OCI-LY1 (cell line): ENCODE measurements around the gene CXCR3.
A peak's percentile ranks its signal among the peaks of the same experiment; 100 is the strongest.

Experiments
- H2AFZ ChIP-seq: fragments of 200-600 bp; sonication (generic), shearing (Covaris generic); 2 replicates; pipeline ENCODE4 v1.6.0; 2014; ENCODE audit warnings: antibody characterized with exemption, mild to moderate bottlenecking, low read length
- H3F3A ChIP-seq: fragments of 200-600 bp; sonication (generic), shearing (Covaris generic); 2 replicates; pipeline ENCODE4 v1.6.0; 2014; ENCODE audit warnings: mild to moderate bottlenecking, antibody characterized with exemption, low read length, moderate library complexity; ENCODE audit not compliant: insufficient read depth
- H3K27ac ChIP-seq: fragments of 200-600 bp; sonication (generic); 2 replicates; pipeline ENCODE4 v1.5.1; 2014; ENCODE audit warnings: low read length, mixed run types, mild to moderate bottlenecking, low read depth; ENCODE audit not compliant: poor library complexity, severe bottlenecking
- H3K27me3 ChIP-seq: fragments of 200-600 bp; sonication (generic); 2 replicates; pipeline ENCODE4 v1.6.0; 2014; ENCODE audit warnings: antibody characterized with exemption, mild to moderate bottlenecking, low read length, moderate library complexity; ENCODE audit not compliant: insufficient read depth
- H3K36me3 ChIP-seq: fragments of 200-600 bp; sonication (generic); 2 replicates; pipeline ENCODE4 v1.6.1; 2014; ENCODE audit warnings: mild to moderate bottlenecking, antibody characterized with exemption, low read length, moderate library complexity, mixed read lengths; ENCODE audit not compliant: insufficient read depth
- H3K4me1 ChIP-seq: fragments of 200-600 bp; sonication (generic); 2 replicates; pipeline ENCODE4 v1.5.1; 2014; ENCODE audit warnings: mild to moderate bottlenecking, low read length, moderate library complexity; ENCODE audit not compliant: insufficient read depth, severe bottlenecking
- H3K4me2 ChIP-seq: fragments of 200-600 bp; sonication (generic), shearing (Covaris generic); 2 replicates; pipeline ENCODE4 v1.6.1; 2014; ENCODE audit warnings: low read length
- H3K4me3 ChIP-seq: fragments of 200-600 bp; sonication (generic); 2 replicates; pipeline ENCODE4 v1.5.1; 2014; ENCODE audit warnings: low read length, low read depth, mild to moderate bottlenecking, mixed read lengths; ENCODE audit not compliant: poor library complexity, severe bottlenecking
- H3K79me2 ChIP-seq: fragments of 200-600 bp; shearing (Covaris generic); 2 replicates; pipeline ENCODE4 v1.6.1; 2016; ENCODE audit warnings: mixed run types, low read length, mixed read lengths; ENCODE audit not compliant: insufficient read depth
- H3K9ac ChIP-seq: fragments of 200-600 bp; sonication (generic), shearing (Covaris generic); 2 replicates; pipeline ENCODE4 v1.6.1; 2014; ENCODE audit warnings: mild to moderate bottlenecking, low read length, mixed read lengths
- H3K9me2 ChIP-seq: fragments of 200-600 bp; sonication (generic), shearing (Covaris generic); 2 replicates; pipeline ENCODE4 v1.6.1; 2014; ENCODE audit warnings: low read depth, mild to moderate bottlenecking, low read length, mixed read lengths
- H3K9me3 ChIP-seq: fragments of 200-600 bp; shearing (Covaris generic); 2 replicates; pipeline ENCODE4 v1.6.1; 2014; ENCODE audit warnings: low read length, mixed read lengths
- H4K20me1 ChIP-seq: fragments of 200-600 bp; sonication (generic), shearing (Covaris generic); 2 replicates; pipeline ENCODE4 v1.6.0; 2016; ENCODE audit warnings: mild to moderate bottlenecking, low read length; ENCODE audit not compliant: insufficient read depth
- CTCF ChIP-seq: fragments of 200-600 bp; sonication (generic), shearing (Covaris generic); IDR thresholded peaks from 2 replicates; pipeline ENCODE4 v1.5.1; 2017; ENCODE audit warnings: mild to moderate bottlenecking, antibody characterized with exemption, low read length, moderate library complexity, mixed read lengths
- EZH2 ChIP-seq: fragments of 200-600 bp; sonication (generic), shearing (Covaris generic); IDR thresholded peaks from 2 replicates; pipeline ENCODE4 v1.8.0; 2017; ENCODE audit warnings: borderline replicate concordance, mixed run types, mild to moderate bottlenecking, antibody characterized with exemption, low read length, moderate library complexity, mixed read lengths

CXCR3 gene

GRCh38 chrX:71659342-71659741 is 41.0 kb upstream of the CXCR3 start:
- Histone ChIP-seq H3K4me3 (no peak overlapping the region), H3K36me3 (no peaks in the 10 kb centered on the region), H4K20me1 (no peaks in the 10 kb centered on the region), H3K9ac (no peak overlapping the region), H3K27me3 (no peaks in the 10 kb centered on the region), H3K79me2 (no peaks in the 10 kb centered on the region), H3K27ac (no peak overlapping the region), H3K9me3 (no peaks in the 10 kb centered on the region), H3K4me2 (no peak overlapping the region), H3K4me1 (no peaks in the 10 kb centered on the region), H3K9me2 (no peaks in the 10 kb centered on the region), H2AFZ (no peak overlapping the region), H3F3A (no peaks in the 10 kb centered on the region)
- TF ChIP-seq CTCF = no peak
- no peak for TF ChIP-seq EZH2

- no peak overlapping the region for H2AFZ ChIP-seq
- no peaks in the 10 kb centered on the region for H3K27me3 ChIP-seq
- H3K36me3 ChIP-seq = no peaks in the 10 kb centered on the region
- H3K9ac ChIP-seq = no peak overlapping the region
- no peaks in the 10 kb centered on the region for H3K9me2 ChIP-seq
- no peak overlapping the region for H3K4me2 ChIP-seq
- TF ChIP-seq CTCF = no peak
- TF ChIP-seq EZH2 = no peak
- H3K4me1 ChIP-seq = no peaks in the 10 kb centered on the region
- no peak overlapping the region for H3K4me3 ChIP-seq
- no peaks in the 10 kb centered on the region for H3F3A ChIP-seq
- no peak overlapping the region for H3K27ac ChIP-seq
- no peaks in the 10 kb centered on the region for H3K79me2 ChIP-seq
- no peaks in the 10 kb centered on the region for H3K9me3 ChIP-seq
- no peaks in the 10 kb centered on the region for H4K20me1 ChIP-seq
Observed at GRCh38 chrX:71657267-71657666, 39.0 kb upstream of the CXCR3 start.

GRCh38 chrX:71653344-71653743 is 35.0 kb upstream of the CXCR3 start:
- no peaks in the 10 kb centered on the region for H3K9me2 ChIP-seq
- no peak overlapping the region for H2AFZ ChIP-seq
- TF ChIP-seq EZH2 = no peak
- no peaks in the 10 kb centered on the region for H3K4me1 ChIP-seq
- no peaks in the 10 kb centered on the region for H3K79me2 ChIP-seq
- H3K4me3 ChIP-seq = no peak overlapping the region
- no peaks in the 10 kb centered on the region for H3K27me3 ChIP-seq
- no peaks in the 10 kb centered on the region for H3F3A ChIP-seq
- H4K20me1 ChIP-seq = no peaks in the 10 kb centered on the region
- H3K9me3 ChIP-seq = no peaks in the 10 kb centered on the region
- no peaks in the 10 kb centered on the region for H3K36me3 ChIP-seq
- no peak overlapping the region for H3K27ac ChIP-seq
- H3K9ac ChIP-seq = no peak overlapping the region
- H3K4me2 ChIP-seq = no peak overlapping the region

GRCh38 chrX:71652405-71652804 is 34.1 kb upstream of the CXCR3 start:
- no peaks in the 10 kb centered on the region for H3K27me3 ChIP-seq
- no peaks in the 10 kb centered on the region for H3K9me3 ChIP-seq
- no peak overlapping the region for H3K27ac ChIP-seq
- H3F3A ChIP-seq = no peaks in the 10 kb centered on the region
- H3K9ac ChIP-seq = no peak overlapping the region
- H3K4me1 ChIP-seq = no peaks in the 10 kb centered on the region
- TF ChIP-seq EZH2 (no peak), CTCF (peak; percentile 55)
- H3K36me3 ChIP-seq = no peaks in the 10 kb centered on the region
- no peaks in the 10 kb centered on the region for H4K20me1 ChIP-seq
- H3K79me2 ChIP-seq = no peaks in the 10 kb centered on the region
- no peak overlapping the region for H3K4me2 ChIP-seq
- H2AFZ ChIP-seq = no peak overlapping the region
- H3K4me3 ChIP-seq = no peak overlapping the region
- no peaks in the 10 kb centered on the region for H3K9me2 ChIP-seq
